Stimulated activated CD8-positive, alpha-beta memory T cell treated with anti-CD3 and anti-CD28 coated beads, Interleukin-15, amount 100 ng/mL, for 48 hours (primary cell): Measurements from ENCODE around the gene TCEA3.

Experiments used
- DNase-seq, 2 donors: peaks; one replicate each; pipeline ENCODE4 v3.0.0-alpha.2; 2020; ENCODE audit warnings: low read depth in 2 of 2

TCEA3 gene

GRCh38 chr1:23421753-23422240, 2.8 kb downstream of the TCEA3 start:
- no peak for DNase-seq

GRCh38 chr1:23421343-23421742, 3.2 kb downstream of the TCEA3 start:
- no peak for DNase-seq

GRCh38 chr1:23420778-23421177, 3.8 kb downstream of the TCEA3 start:
- DNase-seq = no peak

GRCh38 chr1:23419180-23419579, 5.4 kb downstream of the TCEA3 start:
- no peak for DNase-seq

GRCh38 chr1:23417570-23417969, 7.0 kb downstream of the TCEA3 start:
- DNase-seq = no peak

- DNase-seq = no peak
These were observed 7.6 kb downstream of the TCEA3 start for GRCh38 chr1:23416964-23417363.

GRCh38 chr1:23408797-23409290, 15.7 kb downstream of the TCEA3 start:
- no peak for DNase-seq

- DNase-seq = no peak
These were observed 17.4 kb downstream of the TCEA3 start for GRCh38 chr1:23407016-23407630.

GRCh38 chr1:23405946-23406345, 18.6 kb downstream of the TCEA3 start:
- no peak for DNase-seq

- peak; percentile 78 for DNase-seq
These were observed 20.6 kb downstream of the TCEA3 start for GRCh38 chr1:23403735-23404486.

- DNase-seq = no peak
These were observed 21.2 kb downstream of the TCEA3 start for GRCh38 chr1:23403355-23403734.

- no peak for DNase-seq
These were observed 21.6 kb downstream of the TCEA3 start for GRCh38 chr1:23403038-23403336.

GRCh38 chr1:23402286-23403037, 22.1 kb downstream of the TCEA3 start:
- no peak for DNase-seq

GRCh38 chr1:23401313-23401712, 23.2 kb downstream of the TCEA3 start:
- DNase-seq = no peak

GRCh38 chr1:23400324-23401114, 24.0 kb downstream of the TCEA3 start:
- no peak for DNase-seq

GRCh38 chr1:23399229-23399628, 25.3 kb downstream of the TCEA3 start:
- no peak for DNase-seq

GRCh38 chr1:23397908-23398307, 26.6 kb downstream of the TCEA3 start:
- DNase-seq = no peak

GRCh38 chr1:23396380-23396779, 28.2 kb downstream of the TCEA3 start:
- DNase-seq = no peak

- DNase-seq = no peak
These were observed 28.7 kb downstream of the TCEA3 start for GRCh38 chr1:23395849-23396248.

- no peak for DNase-seq
These were observed 29.3 kb downstream of the TCEA3 start for GRCh38 chr1:23395154-23395724.

- DNase-seq = no peak
These were observed 29.9 kb downstream of the TCEA3 start for GRCh38 chr1:23394684-23395083.

GRCh38 chr1:23394181-23394580, 30.4 kb downstream of the TCEA3 start:
- no peak for DNase-seq
